Measurements from ENCODE around the gene CA5A.

DNA sequence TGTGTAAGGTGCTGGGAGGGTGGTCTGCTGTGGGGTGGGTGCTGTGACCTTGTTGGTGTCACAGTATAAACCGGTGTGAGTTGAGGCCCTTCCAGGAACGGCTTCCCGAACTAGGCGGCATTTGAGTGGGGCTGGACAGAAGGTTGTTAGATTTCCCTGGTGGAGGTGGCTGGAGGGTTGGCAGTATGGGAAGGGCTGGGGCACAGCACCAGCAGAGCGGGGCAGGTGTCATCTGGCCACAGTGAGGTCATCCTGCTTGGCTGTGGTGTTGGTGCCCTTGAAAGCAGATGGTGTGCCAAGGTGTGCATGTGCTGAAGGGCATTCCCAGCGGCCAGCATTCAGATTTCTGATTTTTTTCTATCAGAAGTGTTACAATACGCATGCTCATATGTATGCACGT lies 43.0 kb upstream of the CA5A start:
- TF ChIP-seq, protein P1, sequence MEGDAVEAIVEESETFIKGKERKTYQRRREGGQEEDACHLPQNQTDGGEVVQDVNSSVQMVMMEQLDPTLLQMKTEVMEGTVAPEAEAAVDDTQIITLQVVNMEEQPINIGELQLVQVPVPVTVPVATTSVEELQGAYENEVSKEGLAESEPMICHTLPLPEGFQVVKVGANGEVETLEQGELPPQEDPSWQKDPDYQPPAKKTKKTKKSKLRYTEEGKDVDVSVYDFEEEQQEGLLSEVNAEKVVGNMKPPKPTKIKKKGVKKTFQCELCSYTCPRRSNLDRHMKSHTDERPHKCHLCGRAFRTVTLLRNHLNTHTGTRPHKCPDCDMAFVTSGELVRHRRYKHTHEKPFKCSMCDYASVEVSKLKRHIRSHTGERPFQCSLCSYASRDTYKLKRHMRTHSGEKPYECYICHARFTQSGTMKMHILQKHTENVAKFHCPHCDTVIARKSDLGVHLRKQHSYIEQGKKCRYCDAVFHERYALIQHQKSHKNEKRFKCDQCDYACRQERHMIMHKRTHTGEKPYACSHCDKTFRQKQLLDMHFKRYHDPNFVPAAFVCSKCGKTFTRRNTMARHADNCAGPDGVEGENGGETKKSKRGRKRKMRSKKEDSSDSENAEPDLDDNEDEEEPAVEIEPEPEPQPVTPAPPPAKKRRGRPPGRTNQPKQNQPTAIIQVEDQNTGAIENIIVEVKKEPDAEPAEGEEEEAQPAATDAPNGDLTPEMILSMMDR (IDR thresholded peaks at IDR 0.05 in 2 of 3, conservative IDR thresholded peaks at IDR 0.05 in 1 of 3; ENCODE audit: borderline replicate concordance in 1 of 3, insufficient read depth in 1 of 3, low read depth in 2 of 3, low read length in 2 of 3) = no peak
- no peak for TF ChIP-seq SRF (IDR thresholded peaks at IDR 0.05; ENCODE audit: low read depth)
- TF ChIP-seq EZH2 (IDR thresholded peaks at IDR 0.05) = no peak
- TF ChIP-seq RAD21 (IDR thresholded peaks at IDR 0.05; ENCODE audit: low read depth) = no peak
